ENCODE results near the gene STS. TPM values are rescaled to one million over a fixed set of nuclear protein-coding genes. Genes with fewer than 3 reads are reported as not detected.
A peak's percentile ranks its signal among the peaks of the same experiment; 100 is the strongest.

The STS gene
- total RNA-seq, 2 donors from 2014 or later, result 3.6 TPM

DNA sequence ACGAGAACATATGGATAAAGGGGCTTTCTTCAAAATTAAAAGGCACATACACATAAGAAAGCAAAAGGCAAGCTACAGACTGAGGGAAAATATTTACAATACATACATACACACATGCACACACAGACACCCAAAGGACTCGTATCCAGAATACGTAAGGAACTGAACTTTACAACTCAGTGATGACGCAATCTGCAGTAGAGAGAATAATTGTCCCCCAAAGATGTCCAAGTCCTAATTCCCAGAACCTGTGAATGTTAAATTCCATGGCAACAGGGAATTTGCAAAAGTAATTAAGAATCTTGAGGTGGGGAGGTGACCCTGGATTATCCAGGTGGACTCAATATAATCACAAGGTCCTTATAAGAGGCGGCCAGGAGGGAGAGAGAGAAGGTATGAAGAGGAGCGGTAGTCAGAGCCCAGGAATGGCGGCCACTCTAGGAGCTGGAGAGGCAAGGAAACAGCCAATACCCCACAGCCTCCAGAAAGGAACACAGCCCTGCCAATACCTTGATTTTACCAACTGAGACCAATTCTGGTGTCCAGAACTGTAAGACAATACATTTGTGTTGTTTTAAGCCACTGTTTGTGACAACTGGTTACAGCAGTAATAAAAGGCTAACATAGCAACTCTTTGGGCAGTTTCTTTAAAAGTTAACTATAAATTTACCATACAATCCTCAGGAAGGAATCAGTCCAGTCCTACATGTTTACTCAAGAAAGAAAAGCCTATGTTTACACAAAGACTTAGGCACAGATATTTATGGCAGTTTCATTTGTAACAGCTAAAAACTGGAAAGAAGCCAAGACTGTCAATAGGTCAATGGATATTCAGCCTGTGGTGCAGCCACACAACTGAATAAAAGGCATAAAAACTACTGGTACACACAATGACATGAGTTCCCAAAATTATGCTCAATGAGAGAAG is 27.3 kb upstream of the STS start:
- TF ChIP-seq, protein P1, sequence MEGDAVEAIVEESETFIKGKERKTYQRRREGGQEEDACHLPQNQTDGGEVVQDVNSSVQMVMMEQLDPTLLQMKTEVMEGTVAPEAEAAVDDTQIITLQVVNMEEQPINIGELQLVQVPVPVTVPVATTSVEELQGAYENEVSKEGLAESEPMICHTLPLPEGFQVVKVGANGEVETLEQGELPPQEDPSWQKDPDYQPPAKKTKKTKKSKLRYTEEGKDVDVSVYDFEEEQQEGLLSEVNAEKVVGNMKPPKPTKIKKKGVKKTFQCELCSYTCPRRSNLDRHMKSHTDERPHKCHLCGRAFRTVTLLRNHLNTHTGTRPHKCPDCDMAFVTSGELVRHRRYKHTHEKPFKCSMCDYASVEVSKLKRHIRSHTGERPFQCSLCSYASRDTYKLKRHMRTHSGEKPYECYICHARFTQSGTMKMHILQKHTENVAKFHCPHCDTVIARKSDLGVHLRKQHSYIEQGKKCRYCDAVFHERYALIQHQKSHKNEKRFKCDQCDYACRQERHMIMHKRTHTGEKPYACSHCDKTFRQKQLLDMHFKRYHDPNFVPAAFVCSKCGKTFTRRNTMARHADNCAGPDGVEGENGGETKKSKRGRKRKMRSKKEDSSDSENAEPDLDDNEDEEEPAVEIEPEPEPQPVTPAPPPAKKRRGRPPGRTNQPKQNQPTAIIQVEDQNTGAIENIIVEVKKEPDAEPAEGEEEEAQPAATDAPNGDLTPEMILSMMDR (IDR thresholded peaks at IDR 0.05), result no peak
- no peak for TF ChIP-seq POLR2A (IDR thresholded peaks at IDR 0.05)
- WGBS, 2 donors, result 61 to 74% methylated on average over 7 of the region's 7 CpGs
- Histone ChIP-seq H3K4me1 (peaks cover 23% of the 10 kb centered on the region), H3K36me3 (replicated peaks in 1 of 2; ENCODE audit: insufficient read depth in 1 of 2, low read depth in 2 of 2) (no peaks in the 10 kb centered on the region), H3K27me3 (no peaks in the 10 kb centered on the region), H3K9me3 (no peaks in the 10 kb centered on the region), H3K27ac (peak overlapping the region; percentile 40 to 65 (median 58)), H3K4me3 (no peak overlapping the region)
- intact Hi-C loops (cut with DNase I), result no loop called here
- DNase-seq (no peak), ATAC-seq (peak; percentile 73)

DNA sequence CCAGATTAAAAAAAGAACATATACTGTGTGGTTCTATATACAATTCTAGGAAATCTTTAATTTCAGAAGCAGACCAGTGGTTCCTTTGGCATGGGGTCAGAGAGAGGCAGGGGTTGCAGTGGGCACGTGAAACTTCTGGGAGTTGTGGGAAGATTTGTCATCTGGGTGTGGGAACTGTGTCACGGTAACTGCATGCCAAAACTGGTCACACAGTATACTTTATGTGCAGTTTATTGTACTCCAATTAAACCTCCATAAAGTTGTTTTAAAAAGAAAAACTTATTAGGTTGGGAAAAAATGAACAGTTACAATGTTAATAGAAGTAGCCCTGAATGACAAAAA is 26.7 kb upstream of the STS start:
- intact Hi-C loops (cut with DNase I), result no loop called here
- Histone ChIP-seq H3K4me1 (peaks cover 23% of the 10 kb centered on the region), H3K27ac (peak overlapping the region in 3 of 4 donors; percentile 53 to 65 (median 64)), H3K4me3 (no peak overlapping the region), H3K9me3 (no peaks in the 10 kb centered on the region), H3K36me3 (replicated peaks in 1 of 2; ENCODE audit: insufficient read depth in 1 of 2, low read depth in 2 of 2) (no peaks in the 10 kb centered on the region), H3K27me3 (no peaks in the 10 kb centered on the region)
- no peak for ATAC-seq
- 0 to 7% methylated on average over 1 to 2 of the region's 2 CpGs for WGBS, 2 donors
- no peak for DNase-seq
- TF ChIP-seq, protein P1 (IDR thresholded peaks at IDR 0.05), result no peak
- TF ChIP-seq POLR2A (IDR thresholded peaks at IDR 0.05), result no peak

DNA sequence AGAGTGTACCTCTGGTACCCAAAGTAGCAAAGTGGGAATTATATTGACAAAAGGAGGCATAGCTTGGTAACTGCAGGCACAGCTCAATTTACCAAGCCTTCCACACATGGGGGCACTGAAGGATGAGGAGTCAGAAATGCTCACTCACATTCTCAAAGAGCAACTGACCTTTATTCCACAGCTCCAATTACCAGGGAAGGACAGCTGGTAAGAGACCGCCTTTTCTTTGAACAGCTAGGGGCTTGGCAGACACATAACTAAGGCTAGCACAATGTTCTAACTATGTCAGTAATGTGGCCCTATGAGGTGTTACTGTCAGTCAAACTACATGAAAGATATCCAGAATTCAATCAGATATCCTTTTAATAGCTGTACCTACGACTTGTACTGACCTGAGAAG is 20.5 kb upstream of the STS start:
- no peak for DNase-seq
- H3K4me3 ChIP-seq, result no peak overlapping the region
- ATAC-seq, result no peak
- TF ChIP-seq, protein P1 (IDR thresholded peaks at IDR 0.05), result no peak
- no peak for TF ChIP-seq POLR2A (IDR thresholded peaks at IDR 0.05)
- intact Hi-C loops (cut with DNase I), result no loop called here
- no peak overlapping the region for H3K27ac ChIP-seq
- 66 to 79% methylated on average over 2 of the region's 2 CpGs for WGBS, 2 donors
- H3K9me3 ChIP-seq, result no peaks in the 10 kb centered on the region
- peaks cover 8% of the 10 kb centered on the region for H3K4me1 ChIP-seq
- H3K27me3 ChIP-seq, result no peaks in the 10 kb centered on the region
- no peaks in the 10 kb centered on the region for H3K36me3 ChIP-seq (replicated peaks in 1 of 2; ENCODE audit: insufficient read depth in 1 of 2, low read depth in 2 of 2)

DNA sequence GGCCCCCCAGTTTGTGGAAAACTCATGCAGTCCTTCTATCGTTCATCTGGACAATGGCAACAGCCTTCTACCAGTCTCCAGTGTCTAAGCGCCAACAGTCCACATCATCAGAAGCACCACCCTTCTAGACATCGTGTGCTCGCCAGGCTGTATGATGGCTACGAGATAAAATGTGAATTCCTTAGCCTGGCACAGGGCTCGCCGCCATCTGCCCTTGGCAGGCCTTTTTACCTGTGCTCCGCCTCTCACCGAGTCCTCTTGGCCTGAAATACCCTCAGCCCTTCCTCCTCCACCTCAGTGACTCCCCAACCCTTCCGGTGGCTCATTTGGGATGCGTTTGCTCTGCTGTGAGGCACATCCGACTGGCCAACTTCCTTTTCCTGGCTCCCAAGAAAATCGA is 15.9 kb upstream of the STS start:
- WGBS, 2 donors, result 70 to 78% methylated on average over 11 to 13 of the region's 13 CpGs
- peak overlapping the region; percentile 54 to 79 (median 70) for H3K27ac ChIP-seq

More for the DNA sequence above, 15.9 kb upstream of the STS start:
- intact Hi-C loops (cut with DNase I), result no loop called here
- peaks cover 29% of the 10 kb centered on the region for H3K4me1 ChIP-seq
- no peaks in the 10 kb centered on the region for H3K9me3 ChIP-seq
- no peaks in the 10 kb centered on the region for H3K27me3 ChIP-seq
- TF ChIP-seq, protein P1 (IDR thresholded peaks at IDR 0.05), result no peak
- no peak for TF ChIP-seq POLR2A (IDR thresholded peaks at IDR 0.05)
- no peak overlapping the region for H3K4me3 ChIP-seq
- no peaks in the 10 kb centered on the region for H3K36me3 ChIP-seq (replicated peaks in 1 of 2; ENCODE audit: insufficient read depth in 1 of 2, low read depth in 2 of 2)
- DNase-seq (peak in 1 of 4 donors; percentile 32), ATAC-seq (peak; percentile 7)

All from body of pancreas (tissue), 4 donors.